NB4 (cell line): ENCODE results near the gene CDH23.

ENCODE experiments used
- CTCF ChIP-seq: IDR thresholded peaks from one replicate; pipeline ENCODE4 v1.5.1; 2012; ENCODE audit warnings: low read depth, low read length
- MAX ChIP-seq: IDR thresholded peaks from 2 replicates; pipeline ENCODE4 v1.6.1; 2011; ENCODE audit warnings: low read depth, low read length
- MYC ChIP-seq: IDR thresholded peaks from 2 replicates; pipeline ENCODE4 v1.6.1; 2011; ENCODE audit warnings: low read depth, low read length
- POLR2A ChIP-seq: IDR thresholded peaks from 2 replicates; pipeline ENCODE4 v1.6.1; 2011; ENCODE audit warnings: mild to moderate bottlenecking; ENCODE audit not compliant: insufficient read length; ENCODE audit errors: extremely low read depth

- no peak for TF ChIP-seq CTCF
- no peak for TF ChIP-seq POLR2A
- no peak for TF ChIP-seq MAX
- no peak for TF ChIP-seq MYC
Observed at GRCh38 chr10:71820966-71821365, 424.2 kb downstream of the CDH23 start.
